ENCODE data around the gene MET.

DNA sequence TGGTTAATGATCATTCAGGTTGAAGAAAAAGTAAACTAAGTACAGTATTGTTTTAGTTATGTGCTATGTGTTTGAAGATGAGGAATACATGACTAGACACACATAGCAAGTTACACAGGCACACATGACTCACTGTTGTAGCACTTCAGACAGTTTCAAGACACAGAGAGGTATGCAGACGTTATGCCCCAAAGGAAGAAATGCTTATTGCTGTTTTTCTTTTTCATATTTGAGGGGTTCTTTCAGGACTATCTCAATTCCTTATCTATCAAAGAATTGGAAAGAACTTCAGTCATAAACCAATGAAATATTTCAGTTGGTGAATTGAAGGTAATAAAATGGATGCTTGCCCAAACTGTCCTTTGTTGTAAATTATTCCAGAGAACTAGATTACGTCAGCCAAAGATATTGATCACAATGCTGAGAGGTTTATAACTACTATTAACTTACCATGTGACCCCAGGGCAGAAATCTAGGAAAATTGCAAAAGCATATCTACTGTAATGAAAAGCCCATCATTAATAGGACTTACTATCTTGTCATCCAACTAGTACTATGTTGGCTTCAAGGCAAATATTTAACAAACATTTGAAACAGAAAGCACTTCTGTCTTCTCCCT lies 129.2 kb downstream of the MET start:
- TF ChIP-seq, protein P1, sequence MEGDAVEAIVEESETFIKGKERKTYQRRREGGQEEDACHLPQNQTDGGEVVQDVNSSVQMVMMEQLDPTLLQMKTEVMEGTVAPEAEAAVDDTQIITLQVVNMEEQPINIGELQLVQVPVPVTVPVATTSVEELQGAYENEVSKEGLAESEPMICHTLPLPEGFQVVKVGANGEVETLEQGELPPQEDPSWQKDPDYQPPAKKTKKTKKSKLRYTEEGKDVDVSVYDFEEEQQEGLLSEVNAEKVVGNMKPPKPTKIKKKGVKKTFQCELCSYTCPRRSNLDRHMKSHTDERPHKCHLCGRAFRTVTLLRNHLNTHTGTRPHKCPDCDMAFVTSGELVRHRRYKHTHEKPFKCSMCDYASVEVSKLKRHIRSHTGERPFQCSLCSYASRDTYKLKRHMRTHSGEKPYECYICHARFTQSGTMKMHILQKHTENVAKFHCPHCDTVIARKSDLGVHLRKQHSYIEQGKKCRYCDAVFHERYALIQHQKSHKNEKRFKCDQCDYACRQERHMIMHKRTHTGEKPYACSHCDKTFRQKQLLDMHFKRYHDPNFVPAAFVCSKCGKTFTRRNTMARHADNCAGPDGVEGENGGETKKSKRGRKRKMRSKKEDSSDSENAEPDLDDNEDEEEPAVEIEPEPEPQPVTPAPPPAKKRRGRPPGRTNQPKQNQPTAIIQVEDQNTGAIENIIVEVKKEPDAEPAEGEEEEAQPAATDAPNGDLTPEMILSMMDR (IDR thresholded peaks at IDR 0.05 in 4 of 5, conservative IDR thresholded peaks at IDR 0.05 in 1 of 5): no peak
- no peak for TF ChIP-seq POLR2A (IDR thresholded peaks at IDR 0.05)

All from gastrocnemius medialis (tissue), 4 donors.